Astrocyte (in vitro differentiated cells and primary cell): ENCODE data around the gene PALMD. TPM values are rescaled to one million over a fixed set of nuclear protein-coding genes. Genes with fewer than 3 reads are reported as not detected.

ENCODE experiments used
- DNase-seq: peaks from one replicate; pipeline ENCODE4 v3.0.0-alpha.2; 2010; ENCODE audit warnings: low read depth
- FAIRE-seq: peaks from 2 replicates; lab custom pipeline; 2011; peaks lifted over from hg19 to GRCh38; lab: Jason Lieb, UNC
- H2AFZ ChIP-seq: 2 replicates; pipeline ENCODE4 v1.6.0; 2012; ENCODE audit warnings: low read depth, low read length, inconsistent platforms
- H3K27ac ChIP-seq: 2 replicates; pipeline ENCODE4 v1.5.1; 2011; ENCODE audit warnings: low read depth, low read length, inconsistent platforms
- H3K27me3 ChIP-seq: 2 replicates; pipeline ENCODE4 v1.6.0; 2011; ENCODE audit warnings: low read length, inconsistent platforms; ENCODE audit not compliant: insufficient read depth
- H3K36me3 ChIP-seq: 2 replicates; pipeline ENCODE4 v1.5.1; 2011; ENCODE audit warnings: low read length, inconsistent platforms; ENCODE audit not compliant: insufficient read depth
- H3K4me1 ChIP-seq: 2 replicates; pipeline ENCODE4 v1.5.1; 2011; ENCODE audit warnings: low read length, inconsistent platforms; ENCODE audit not compliant: insufficient read depth
- H3K4me2 ChIP-seq: 2 replicates; pipeline ENCODE4 v1.6.0; 2012; ENCODE audit warnings: low read length, inconsistent platforms
- H3K4me3 ChIP-seq: 2 replicates; pipeline ENCODE4 v1.5.1; 2011; ENCODE audit warnings: low read depth, mild to moderate bottlenecking, low read length, inconsistent platforms; ENCODE audit not compliant: insufficient read depth
- H3K79me2 ChIP-seq: 2 replicates; pipeline ENCODE4 v1.6.0; 2012; ENCODE audit warnings: mild to moderate bottlenecking, low read length, inconsistent platforms; ENCODE audit not compliant: insufficient read depth
- H3K9ac ChIP-seq: 2 replicates; pipeline ENCODE4 v1.6.0; 2012; ENCODE audit warnings: mild to moderate bottlenecking, low read length, inconsistent platforms
- H3K9me3 ChIP-seq: 2 replicates; pipeline ENCODE4 v1.5.1; 2012; ENCODE audit warnings: low read depth, mild to moderate bottlenecking, low read length, inconsistent platforms; ENCODE audit not compliant: insufficient read depth
- H4K20me1 ChIP-seq: 2 replicates; pipeline ENCODE4 v1.6.0; 2012; ENCODE audit warnings: low read length, inconsistent platforms; ENCODE audit not compliant: insufficient read depth
- H3K27ac Mint-ChIP-seq: one replicate; pipeline ENCODE4 v1.8.0; 2021; ENCODE audit warnings: mild to moderate bottlenecking, mixed read lengths; ENCODE audit not compliant: unreplicated experiment
- H3K27me3 Mint-ChIP-seq: one replicate; pipeline ENCODE4 v1.8.0; 2021; ENCODE audit warnings: low read depth, mixed read lengths; ENCODE audit not compliant: unreplicated experiment
- H3K36me3 Mint-ChIP-seq: one replicate; pipeline ENCODE4 v1.8.0; 2021; ENCODE audit warnings: low read depth, mixed read lengths; ENCODE audit not compliant: unreplicated experiment
- H3K4me1 Mint-ChIP-seq: one replicate; pipeline ENCODE4 v1.8.0; 2021; ENCODE audit warnings: low read depth, mixed read lengths; ENCODE audit not compliant: unreplicated experiment
- H3K4me3 Mint-ChIP-seq: one replicate; pipeline ENCODE4 v1.8.0; 2021; ENCODE audit warnings: mild to moderate bottlenecking, moderate library complexity, mixed read lengths; ENCODE audit not compliant: unreplicated experiment
- H3K9me3 Mint-ChIP-seq: one replicate; pipeline ENCODE4 v1.8.0; 2021; ENCODE audit warnings: mild to moderate bottlenecking, mixed read lengths; ENCODE audit not compliant: unreplicated experiment
- CTCF ChIP-seq: IDR thresholded peaks from 2 replicates; pipeline ENCODE4 v1.5.1; 2011; ENCODE audit warnings: low read depth, mild to moderate bottlenecking, inconsistent platforms, low read length, moderate library complexity; ENCODE audit not compliant: insufficient read depth
- EZH2 ChIP-seq: IDR thresholded peaks from 2 replicates; pipeline ENCODE4 v1.6.1; 2012; ENCODE audit warnings: mild to moderate bottlenecking, low read length, inconsistent platforms; ENCODE audit not compliant: insufficient read depth
- total RNA-seq: library from RNA; stranded (reverse); gene quantifications from 2 replicates; pipeline ENCODE4 v1.2.1, GENCODE V29; 2021

PALMD gene
- total RNA-seq, 1 donor from 2014 or later: 0.41 TPM

- peak overlapping the region; percentile 14 for H3K4me2 ChIP-seq
- no peak for FAIRE-seq
- Mint-ChIP-seq H3K27me3 (no peaks in the 10 kb centered on the region), H3K4me1 (peaks cover 18% of the 10 kb centered on the region), H3K9me3 (no peaks in the 10 kb centered on the region), H3K36me3 (no peaks in the 10 kb centered on the region), H3K4me3 (no peak overlapping the region), H3K27ac (no peak overlapping the region)
- H3K4me1 ChIP-seq: peaks cover 13% of the 10 kb centered on the region
- H4K20me1 ChIP-seq: no peaks in the 10 kb centered on the region
- H3K9ac ChIP-seq: no peak overlapping the region
- peak; percentile 69 for DNase-seq
- no peaks in the 10 kb centered on the region for H3K36me3 ChIP-seq
- H3K79me2 ChIP-seq: no peaks in the 10 kb centered on the region
- no peak overlapping the region for H2AFZ ChIP-seq
- TF ChIP-seq CTCF: no peak
- no peak for TF ChIP-seq EZH2
- H3K4me3 ChIP-seq: no peak overlapping the region
- H3K27me3 ChIP-seq: no peaks in the 10 kb centered on the region
- H3K9me3 ChIP-seq: no peaks in the 10 kb centered on the region
- no peak overlapping the region for H3K27ac ChIP-seq
Observed at GRCh38 chr1:99680270-99680669, 34.4 kb downstream of the PALMD start.

- Mint-ChIP-seq H3K27me3 (no peaks in the 10 kb centered on the region), H3K9me3 (no peaks in the 10 kb centered on the region), H3K27ac (peak overlapping the region; percentile 69), H3K4me3 (no peak overlapping the region), H3K36me3 (no peaks in the 10 kb centered on the region), H3K4me1 (peaks cover 24% of the 10 kb centered on the region)
- H3K79me2 ChIP-seq: no peaks in the 10 kb centered on the region
- H3K4me1 ChIP-seq: peaks cover 18% of the 10 kb centered on the region
- H3K9ac ChIP-seq: no peak overlapping the region
- no peak for FAIRE-seq
- no peak for DNase-seq
- TF ChIP-seq CTCF (no peak), EZH2 (no peak)
- H3K4me2 ChIP-seq: peak overlapping the region; percentile 2
- no peaks in the 10 kb centered on the region for H3K27me3 ChIP-seq
- H4K20me1 ChIP-seq: no peaks in the 10 kb centered on the region
- H3K9me3 ChIP-seq: no peaks in the 10 kb centered on the region
- H3K27ac ChIP-seq: peak overlapping the region; percentile 26
- H3K36me3 ChIP-seq: no peaks in the 10 kb centered on the region
- H2AFZ ChIP-seq: no peak overlapping the region
- H3K4me3 ChIP-seq: no peak overlapping the region
Observed at GRCh38 chr1:99681583-99681982, 35.7 kb downstream of the PALMD start.

- Mint-ChIP-seq H3K27me3 (no peaks in the 10 kb centered on the region), H3K36me3 (no peaks in the 10 kb centered on the region), H3K4me3 (no peak overlapping the region), H3K27ac (peak overlapping the region; percentile 62), H3K4me1 (peaks cover 24% of the 10 kb centered on the region), H3K9me3 (no peaks in the 10 kb centered on the region)
- H3K4me2 ChIP-seq: no peak overlapping the region
- H3K9ac ChIP-seq: no peak overlapping the region
- H3K4me3 ChIP-seq: no peak overlapping the region
- no peaks in the 10 kb centered on the region for H4K20me1 ChIP-seq
- H3K27ac ChIP-seq: peak overlapping the region; percentile 26
- H3K4me1 ChIP-seq: peaks cover 18% of the 10 kb centered on the region
- no peaks in the 10 kb centered on the region for H3K36me3 ChIP-seq
- no peaks in the 10 kb centered on the region for H3K9me3 ChIP-seq
- DNase-seq: peak; percentile 79
- peak; percentile 90 for FAIRE-seq
- no peaks in the 10 kb centered on the region for H3K79me2 ChIP-seq
- no peaks in the 10 kb centered on the region for H3K27me3 ChIP-seq
- TF ChIP-seq CTCF: no peak
- no peak for TF ChIP-seq EZH2
- no peak overlapping the region for H2AFZ ChIP-seq
Observed at GRCh38 chr1:99682291-99682751, 36.4 kb downstream of the PALMD start.
